Measurements from ENCODE around the gene PGM1.

DNA sequence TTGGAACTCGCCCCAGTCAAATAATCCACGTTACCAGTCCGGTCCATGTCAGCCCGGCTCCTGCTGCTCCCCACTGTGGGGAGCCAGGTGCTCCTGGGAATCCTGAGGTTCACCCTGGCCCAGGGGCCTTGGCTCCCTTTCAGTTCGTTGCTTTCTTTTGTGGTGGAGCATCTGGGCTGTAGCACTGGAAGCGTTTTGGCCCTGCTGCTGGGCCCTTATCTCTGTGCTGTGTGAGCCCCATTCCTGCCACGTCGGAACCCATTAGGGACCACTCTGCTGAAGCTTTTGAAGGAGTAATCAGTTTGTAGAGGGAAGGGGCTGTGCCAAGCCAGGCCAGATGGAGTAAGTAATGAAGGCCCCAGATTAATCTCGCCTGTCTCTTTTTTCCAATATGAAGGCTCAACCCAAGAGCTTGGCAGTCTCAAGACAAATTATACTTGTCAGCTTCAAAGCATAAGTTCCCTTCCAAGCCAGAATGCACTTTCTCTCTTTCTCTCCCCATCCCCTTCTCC is 82.3 kb downstream of the PGM1 start:
- no peak for TF ChIP-seq CTCF (conservative IDR thresholded peaks at IDR 0.05; ENCODE audit: low read length)
- TF ChIP-seq EZH2phosphoT487 (IDR thresholded peaks at IDR 0.05; ENCODE audit: borderline replicate concordance): no peak
